ENCODE measurements around the gene FCHSD2.

DNA sequence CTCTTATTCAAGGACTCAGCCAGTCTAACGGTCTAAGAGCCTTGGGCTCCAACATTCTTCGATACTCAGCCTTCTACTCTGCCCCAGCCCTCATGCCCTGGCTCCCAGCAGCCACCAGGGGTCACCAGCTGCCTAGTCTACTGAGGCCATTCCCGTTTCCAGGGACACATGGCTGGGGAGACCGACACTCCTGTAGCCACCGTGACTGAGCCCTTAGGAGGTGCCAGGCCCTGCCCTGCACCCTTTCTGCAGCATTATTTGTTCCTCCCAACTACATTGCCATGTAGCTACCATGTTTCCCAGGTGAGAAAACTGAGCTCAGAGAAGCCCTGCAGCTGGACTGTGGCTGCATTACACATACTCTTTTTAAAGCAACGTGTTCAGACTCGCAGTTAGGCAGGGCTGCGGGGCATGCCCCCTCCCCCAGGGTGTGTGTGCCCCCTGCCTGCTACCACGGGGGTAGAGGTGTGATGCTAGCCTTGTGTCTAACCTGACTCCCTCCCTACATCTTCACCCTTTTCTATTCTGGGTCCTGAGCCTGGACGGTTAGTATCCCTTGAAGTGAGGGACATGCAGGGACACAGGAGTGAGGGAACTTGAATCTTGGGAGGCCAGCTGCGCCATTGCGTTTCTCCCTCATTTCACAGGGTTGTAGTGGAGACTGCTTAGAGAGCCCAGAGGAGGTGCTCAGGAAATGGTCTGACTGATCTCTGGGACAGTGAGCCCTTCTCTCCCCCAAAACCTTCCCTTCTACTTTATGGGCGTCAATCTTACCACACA, 310.4 kb downstream of the FCHSD2 start:
- TF ChIP-seq ELK1 (CRISPR knock-in tag; IDR thresholded peaks at IDR 0.05): no peak
- TF ChIP-seq ZBTB7A (IDR thresholded peaks at IDR 0.05; ENCODE audit: borderline replicate concordance, control insufficient read depth, low read depth, low read length): no peak
- TF ChIP-seq CTCF (IDR thresholded peaks at IDR 0.05 in 2 of 3, conservative IDR thresholded peaks at IDR 0.05 in 1 of 3; ENCODE audit: insufficient read depth in 2 of 3, low read depth in 1 of 3, low read length in 3 of 3): peak; percentile 92 to 97 (median 96)

All from K562 (cell line).